HepG2 (cell line): ENCODE measurements around the gene ENTPD6. TPM values are rescaled to one million over a fixed set of nuclear protein-coding genes. Genes with fewer than 3 reads are reported as not detected.

ENCODE experiments used
- ELF3 ChIP-seq: IDR thresholded peaks from 2 replicates; pipeline ENCODE4 v1.6.1; 2016; ENCODE audit warnings: missing genetic modification reagents, missing compliant biosample characterization
- HNRNPL ChIP-seq: fragments of 200-400 bp; formaldehyde crosslinking; IDR thresholded peaks from 2 replicates; pipeline ENCODE4 v1.6.1; 2017; ENCODE audit warnings: mild to moderate bottlenecking, low read depth, low read length
- JUNB ChIP-seq: sonication (generic); formaldehyde crosslinking; IDR thresholded peaks from 2 replicates; pipeline ENCODE4 v1.8.0; 2022; ENCODE audit warnings: missing genetic modification reagents, mild to moderate bottlenecking, borderline replicate concordance
- NAIF1 ChIP-seq: sonication (generic); formaldehyde crosslinking; IDR thresholded peaks from 2 replicates; pipeline ENCODE4 v1.5.0; 2020; ENCODE audit warnings: mild to moderate bottlenecking, missing genetic modification reagents, borderline replicate concordance
- NR2C2 ChIP-seq: sonication (generic); formaldehyde crosslinking; IDR thresholded peaks from 2 replicates; pipeline ENCODE4 v1.4.0; 2020; ENCODE audit warnings: missing genetic modification reagents, mild to moderate bottlenecking, moderate library complexity, borderline replicate concordance
- RARA ChIP-seq: IDR thresholded peaks from 2 replicates; pipeline ENCODE4 v1.6.1; 2016; ENCODE audit warnings: missing genetic modification reagents, missing compliant biosample characterization
- RARG ChIP-seq: sonication (generic); formaldehyde crosslinking; IDR thresholded peaks from 2 replicates; pipeline ENCODE4 v1.4.0; 2020; ENCODE audit warnings: low read depth, mild to moderate bottlenecking, missing genetic modification reagents
- RORA ChIP-seq: sonication (generic); formaldehyde crosslinking; IDR thresholded peaks from 2 replicates; pipeline ENCODE4 v1.5.0; 2020; ENCODE audit warnings: mild to moderate bottlenecking, missing genetic modification reagents, moderate library complexity
- SMARCE1 ChIP-seq: fragments of 450-650 bp; IDR thresholded peaks from 2 replicates; pipeline ENCODE4 v1.6.1; 2017; ENCODE audit warnings: borderline replicate concordance
- SOX6 ChIP-seq, 2 experiments: fragments of 450-650 bp in 1 of 2; sonication (generic) in 1 of 2; formaldehyde crosslinking in 1 of 2; IDR thresholded peaks; 2 replicates each; pipeline versions ENCODE4 v1.4.0 to v1.6.1; 2017 to 2020; ENCODE audit warnings: antibody characterized with exemption in 1 of 2, mild to moderate bottlenecking in 1 of 2, missing genetic modification reagents in 1 of 2
- THAP11 ChIP-seq: IDR thresholded peaks from 2 replicates; pipeline ENCODE4 v1.6.1; 2016; ENCODE audit warnings: missing biosample characterization, missing genetic modification reagents
- WIZ ChIP-seq: sonication (generic); formaldehyde crosslinking; IDR thresholded peaks from 2 replicates; pipeline ENCODE4 v1.5.1; 2020; ENCODE audit warnings: mild to moderate bottlenecking, missing genetic modification reagents
- ZNF350 ChIP-seq: sonication (generic); formaldehyde crosslinking; IDR thresholded peaks from 2 replicates; pipeline ENCODE4 v1.4.0; 2020; ENCODE audit warnings: mild to moderate bottlenecking, low read depth, missing genetic modification reagents, borderline replicate concordance
- ZNF570 ChIP-seq: sonication (generic); formaldehyde crosslinking; IDR thresholded peaks from 2 replicates; pipeline ENCODE4 v1.4.0; 2020; ENCODE audit warnings: mild to moderate bottlenecking, missing genetic modification reagents, borderline replicate concordance
- ZNF768 ChIP-seq: sonication (generic); formaldehyde crosslinking; IDR thresholded peaks from 2 replicates; pipeline ENCODE4 v1.4.0; 2020; ENCODE audit warnings: missing genetic modification reagents
- ZNF780A ChIP-seq: sonication (generic); formaldehyde crosslinking; IDR thresholded peaks from 2 replicates; pipeline ENCODE4 v1.8.0; 2022; ENCODE audit warnings: mild to moderate bottlenecking, missing genetic modification reagents, moderate library complexity
- polyA plus RNA-seq, 8 experiments: library from polyadenylated mRNA; depleted of rRNA in 3 of 8; stranded (reverse) in 7 of 8; unstranded in 1 of 8; fragments of >200 nt; fragmentation: Illumina TruSeq in 4 of 8; extraction: Trizol in 4 of 8; gene quantifications; 2 replicates each; pipeline versions ENCODE4 v1.2.1 to v1.2.3, GENCODE V29; 2011 to 2016; ENCODE audit warnings: low read depth in 4 of 8, missing spikeins in 1 of 8, mixed read lengths in 1 of 8; ENCODE audit not compliant: insufficient read depth in 1 of 8
- total RNA-seq, 5 experiments: library from RNA; depleted of rRNA; stranded (reverse); fragments of >200 nt; fragmentation: Illumina TruSeq; extraction: Trizol; gene quantifications; 2 replicates each; pipeline ENCODE4 v1.2.3, GENCODE V29; 2016; ENCODE audit warnings: low read depth in 1 of 5
- TF ChIP-seq, protein P1 (sequence below): sonication (generic); formaldehyde crosslinking; IDR thresholded peaks from 2 replicates; pipeline ENCODE4 v1.5.0; 2020; ENCODE audit warnings: mild to moderate bottlenecking, missing genetic modification reagents
- TF ChIP-seq, protein P2 (sequence below): sonication (generic); formaldehyde crosslinking; IDR thresholded peaks from 2 replicates; pipeline ENCODE4 v1.4.0; 2020; ENCODE audit warnings: missing genetic modification reagents

The ENTPD6 gene
- total and polyA plus RNA-seq, 2 of the 13 experiments (the other 11 are each of a cell fraction or from before 2014, with no cell fraction given) = 164 to 172 TPM

DNA sequence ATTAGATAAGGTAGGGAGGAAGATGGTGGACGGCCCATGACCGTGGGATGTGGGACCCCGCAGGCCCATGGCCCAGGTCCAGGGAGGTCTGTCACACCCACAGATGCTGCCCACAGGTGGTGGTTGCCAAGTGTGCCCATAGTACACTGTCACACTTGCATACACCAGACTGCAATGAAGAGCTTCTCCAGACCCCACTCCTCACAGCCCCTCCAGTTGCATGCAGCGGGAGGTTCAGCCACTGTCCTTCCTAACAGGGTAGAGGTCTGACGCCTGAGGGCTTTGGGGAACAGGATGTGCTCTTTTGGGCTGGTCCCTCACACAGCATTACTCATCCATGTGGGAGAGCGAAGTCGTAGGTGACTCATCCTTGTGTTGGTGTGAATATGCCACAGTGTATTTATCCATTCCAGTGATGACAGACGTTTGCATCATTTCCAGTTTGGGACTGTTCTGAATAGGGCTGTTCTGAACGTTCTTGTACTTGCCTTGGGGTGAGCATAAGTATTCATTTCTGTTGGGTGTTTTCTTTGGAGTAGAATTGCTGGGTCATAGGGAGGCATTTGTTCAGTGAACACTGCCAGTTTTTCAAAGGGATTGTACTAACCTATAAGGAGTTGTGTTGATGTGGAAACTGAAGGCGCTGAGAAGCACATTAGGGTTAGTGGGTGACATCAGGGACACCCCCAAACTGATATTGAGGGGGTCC is 42.3 kb downstream of the ENTPD6 start (continued):
- TF ChIP-seq HNRNPL (0 out of 2 replicates have a peak, but pooled peaks have one; percentile 55), ZNF768 (CRISPR knock-in tag) (peak; percentile 97), ZNF350 (peak; percentile 57), ZNF780A (CRISPR knock-in tag) (0 out of 2 replicates have a peak, but pooled peaks have one; percentile 31), JUNB (CRISPR knock-in tag) (peak; percentile 83; the same call in 1 of the 2 replicates), WIZ (no peak), RARG (CRISPR knock-in tag) (no peak), THAP11 (peak; percentile 75), NR2C2 (CRISPR knock-in tag) (peak; percentile 66), SMARCE1 (no peak), ZNF570 (CRISPR knock-in tag) (no peak), SOX6 (IDR thresholded peaks at IDR 0.05) (no peak), SOX6 (CRISPR knock-in tag; IDR thresholded peaks at IDR 0.05) (peak; percentile 70), RARA (CRISPR knock-in tag) (peak; percentile 24; the same call in 1 of the 2 replicates), RORA (CRISPR knock-in tag) (no peak), ELF3 (peak; percentile 47), NAIF1 (CRISPR knock-in tag) (no peak)
- TF ChIP-seq, protein P1, sequence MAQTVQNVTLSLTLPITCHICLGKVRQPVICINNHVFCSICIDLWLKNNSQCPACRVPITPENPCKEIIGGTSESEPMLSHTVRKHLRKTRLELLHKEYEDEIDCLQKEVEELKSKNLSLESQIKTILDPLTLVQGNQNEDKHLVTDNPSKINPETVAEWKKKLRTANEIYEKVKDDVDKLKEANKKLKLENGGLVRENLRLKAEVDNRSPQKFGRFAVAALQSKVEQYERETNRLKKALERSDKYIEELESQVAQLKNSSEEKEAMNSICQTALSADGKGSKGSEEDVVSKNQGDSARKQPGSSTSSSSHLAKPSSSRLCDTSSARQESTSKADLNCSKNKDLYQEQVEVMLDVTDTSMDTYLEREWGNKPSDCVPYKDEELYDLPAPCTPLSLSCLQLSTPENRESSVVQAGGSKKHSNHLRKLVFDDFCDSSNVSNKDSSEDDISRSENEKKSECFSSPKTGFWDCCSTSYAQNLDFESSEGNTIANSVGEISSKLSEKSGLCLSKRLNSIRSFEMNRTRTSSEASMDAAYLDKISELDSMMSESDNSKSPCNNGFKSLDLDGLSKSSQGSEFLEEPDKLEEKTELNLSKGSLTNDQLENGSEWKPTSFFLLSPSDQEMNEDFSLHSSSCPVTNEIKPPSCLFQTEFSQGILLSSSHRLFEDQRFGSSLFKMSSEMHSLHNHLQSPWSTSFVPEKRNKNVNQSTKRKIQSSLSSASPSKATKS (CRISPR knock-in tag) = no peak
- TF ChIP-seq, protein P2, sequence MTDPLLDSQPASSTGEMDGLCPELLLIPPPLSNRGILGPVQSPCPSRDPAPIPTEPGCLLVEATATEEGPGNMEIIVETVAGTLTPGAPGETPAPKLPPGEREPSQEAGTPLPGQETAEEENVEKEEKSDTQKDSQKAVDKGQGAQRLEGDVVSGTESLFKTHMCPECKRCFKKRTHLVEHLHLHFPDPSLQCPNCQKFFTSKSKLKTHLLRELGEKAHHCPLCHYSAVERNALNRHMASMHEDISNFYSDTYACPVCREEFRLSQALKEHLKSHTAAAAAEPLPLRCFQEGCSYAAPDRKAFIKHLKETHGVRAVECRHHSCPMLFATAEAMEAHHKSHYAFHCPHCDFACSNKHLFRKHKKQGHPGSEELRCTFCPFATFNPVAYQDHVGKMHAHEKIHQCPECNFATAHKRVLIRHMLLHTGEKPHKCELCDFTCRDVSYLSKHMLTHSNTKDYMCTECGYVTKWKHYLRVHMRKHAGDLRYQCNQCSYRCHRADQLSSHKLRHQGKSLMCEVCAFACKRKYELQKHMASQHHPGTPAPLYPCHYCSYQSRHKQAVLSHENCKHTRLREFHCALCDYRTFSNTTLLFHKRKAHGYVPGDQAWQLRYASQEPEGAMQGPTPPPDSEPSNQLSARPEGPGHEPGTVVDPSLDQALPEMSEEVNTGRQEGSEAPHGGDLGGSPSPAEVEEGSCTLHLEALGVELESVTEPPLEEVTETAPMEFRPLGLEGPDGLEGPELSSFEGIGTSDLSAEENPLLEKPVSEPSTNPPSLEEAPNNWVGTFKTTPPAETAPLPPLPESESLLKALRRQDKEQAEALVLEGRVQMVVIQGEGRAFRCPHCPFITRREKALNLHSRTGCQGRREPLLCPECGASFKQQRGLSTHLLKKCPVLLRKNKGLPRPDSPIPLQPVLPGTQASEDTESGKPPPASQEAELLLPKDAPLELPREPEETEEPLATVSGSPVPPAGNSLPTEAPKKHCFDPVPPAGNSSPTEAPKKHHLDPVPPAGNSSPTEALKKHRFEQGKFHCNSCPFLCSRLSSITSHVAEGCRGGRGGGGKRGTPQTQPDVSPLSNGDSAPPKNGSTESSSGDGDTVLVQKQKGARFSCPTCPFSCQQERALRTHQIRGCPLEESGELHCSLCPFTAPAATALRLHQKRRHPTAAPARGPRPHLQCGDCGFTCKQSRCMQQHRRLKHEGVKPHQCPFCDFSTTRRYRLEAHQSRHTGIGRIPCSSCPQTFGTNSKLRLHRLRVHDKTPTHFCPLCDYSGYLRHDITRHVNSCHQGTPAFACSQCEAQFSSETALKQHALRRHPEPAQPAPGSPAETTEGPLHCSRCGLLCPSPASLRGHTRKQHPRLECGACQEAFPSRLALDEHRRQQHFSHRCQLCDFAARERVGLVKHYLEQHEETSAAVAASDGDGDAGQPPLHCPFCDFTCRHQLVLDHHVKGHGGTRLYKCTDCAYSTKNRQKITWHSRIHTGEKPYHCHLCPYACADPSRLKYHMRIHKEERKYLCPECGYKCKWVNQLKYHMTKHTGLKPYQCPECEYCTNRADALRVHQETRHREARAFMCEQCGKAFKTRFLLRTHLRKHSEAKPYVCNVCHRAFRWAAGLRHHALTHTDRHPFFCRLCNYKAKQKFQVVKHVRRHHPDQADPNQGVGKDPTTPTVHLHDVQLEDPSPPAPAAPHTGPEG (CRISPR knock-in tag) = no peak
